GM19372 (cell line): ENCODE data around the gene SWT1.
"Not testable (repeated sequence)": the region's sequence is repeated elsewhere in the genome, so short reads cannot be mapped to it uniquely, and the experiment has no call there.

Experiments
- ATAC-seq: cut with Tn5 transposase; IDR thresholded peaks from one replicate; pipeline ENCODE4 v1.9.1; 2021; ENCODE audit warnings: mild to moderate bottlenecking, low read depth, moderate library complexity; ENCODE audit not compliant: unreplicated experiment

SWT1 gene

DNA sequence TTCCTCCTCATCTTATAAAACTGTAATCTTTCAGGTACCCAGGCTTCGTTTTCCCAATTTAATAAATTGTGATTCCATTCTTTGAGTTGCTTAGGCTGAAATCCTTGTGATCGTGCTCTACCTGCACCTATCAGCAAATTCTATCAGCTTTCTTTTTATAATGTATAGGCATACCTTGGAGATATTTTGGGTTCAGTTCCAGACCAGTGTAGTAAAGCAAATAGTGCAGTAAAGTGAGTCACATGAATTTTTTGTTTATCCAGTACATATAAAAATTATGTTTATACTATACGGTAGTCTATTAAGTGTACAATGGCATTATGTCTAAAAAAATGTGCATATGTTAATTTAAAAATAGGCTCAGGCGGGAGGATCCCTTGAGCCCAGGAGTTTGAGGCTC is 5.5 kb downstream of the SWT1 start:
- ATAC-seq: no peak

DNA sequence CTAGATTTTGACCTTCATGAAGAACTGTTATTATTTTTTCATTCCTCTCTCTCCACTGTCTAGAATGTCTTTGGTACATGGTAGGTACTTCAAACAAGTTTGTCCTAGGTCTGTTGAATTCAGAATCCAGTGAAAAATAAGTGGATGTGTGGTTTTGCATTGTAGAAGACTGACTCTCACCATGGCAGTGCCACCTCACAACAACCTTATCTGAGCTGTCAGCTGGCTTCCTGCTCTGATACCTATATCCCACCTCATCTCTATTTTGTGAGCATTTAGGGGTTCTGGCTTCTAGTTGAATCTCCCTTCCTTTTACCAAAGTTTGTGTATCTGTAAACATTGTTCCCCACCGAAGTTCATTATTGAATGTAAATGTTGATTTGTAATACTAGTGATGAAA is 9.1 kb downstream of the SWT1 start:
- no peak for ATAC-seq

DNA sequence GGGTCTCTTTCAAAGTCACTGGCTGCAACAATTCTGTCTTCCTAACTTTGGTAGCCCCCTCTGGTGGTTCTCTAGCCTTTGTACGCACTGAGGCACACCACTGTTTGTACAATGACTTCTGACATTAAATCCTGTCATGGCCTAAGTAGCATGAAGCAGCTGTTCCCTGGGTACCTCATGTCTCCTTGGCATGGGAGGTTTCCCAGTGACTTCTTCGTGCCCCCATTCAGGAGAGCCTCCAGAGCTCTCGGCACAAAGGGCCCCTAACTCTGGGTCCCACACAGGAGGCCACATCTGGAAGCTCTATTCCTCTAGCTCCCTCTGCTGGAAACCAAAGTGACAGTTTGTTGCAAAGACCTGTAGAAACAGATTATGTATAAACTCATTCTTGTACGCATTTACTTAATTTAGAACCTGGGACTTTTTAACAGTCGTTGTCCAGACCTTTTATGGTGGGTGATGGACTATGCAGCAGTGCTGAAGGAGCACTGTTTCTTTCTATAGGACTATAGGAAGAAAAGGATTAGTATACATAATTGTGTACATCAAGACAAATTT is 13.4 kb downstream of the SWT1 start:
- ATAC-seq: peak; percentile 92

DNA sequence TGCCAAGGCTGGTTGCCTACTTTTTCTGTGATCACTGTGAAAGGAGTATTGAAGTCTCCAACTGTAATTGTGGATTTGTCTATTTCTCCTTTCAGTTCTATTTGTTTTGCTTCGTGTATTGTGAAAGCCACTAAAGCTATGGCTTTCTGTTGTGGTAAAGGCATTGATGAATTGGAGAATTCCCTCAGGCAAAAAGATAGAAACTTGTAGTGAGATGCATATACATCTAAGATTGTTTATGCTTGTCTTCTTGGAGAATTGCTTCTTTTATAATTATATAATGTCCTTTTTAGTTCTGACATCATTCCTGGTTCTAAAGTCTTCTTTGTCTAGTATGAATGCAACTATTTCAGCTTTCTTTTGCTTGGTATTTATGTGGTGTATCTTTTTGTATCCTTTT is 36.8 kb downstream of the SWT1 start:
- no peak for ATAC-seq

DNA sequence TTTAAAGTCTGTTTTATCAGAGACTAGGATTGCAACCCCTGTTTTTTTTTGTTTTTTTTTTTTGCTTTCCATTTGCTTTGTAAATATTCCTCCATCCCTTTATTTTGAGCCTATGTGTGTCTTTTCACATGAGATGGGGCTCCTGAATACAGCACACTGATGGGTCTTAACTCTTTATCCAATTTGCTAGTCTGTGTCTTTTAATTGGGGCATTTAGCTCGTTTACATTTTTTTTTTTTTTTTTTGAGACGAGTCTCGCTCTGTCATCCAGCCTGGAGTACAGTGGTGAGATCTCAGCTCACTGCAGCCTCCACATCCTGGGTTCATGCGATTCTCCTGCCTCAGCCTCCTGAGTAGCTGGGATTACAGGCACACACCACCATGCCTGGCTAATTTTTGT is 41.7 kb downstream of the SWT1 start:
- not testable (repeated sequence) for ATAC-seq

DNA sequence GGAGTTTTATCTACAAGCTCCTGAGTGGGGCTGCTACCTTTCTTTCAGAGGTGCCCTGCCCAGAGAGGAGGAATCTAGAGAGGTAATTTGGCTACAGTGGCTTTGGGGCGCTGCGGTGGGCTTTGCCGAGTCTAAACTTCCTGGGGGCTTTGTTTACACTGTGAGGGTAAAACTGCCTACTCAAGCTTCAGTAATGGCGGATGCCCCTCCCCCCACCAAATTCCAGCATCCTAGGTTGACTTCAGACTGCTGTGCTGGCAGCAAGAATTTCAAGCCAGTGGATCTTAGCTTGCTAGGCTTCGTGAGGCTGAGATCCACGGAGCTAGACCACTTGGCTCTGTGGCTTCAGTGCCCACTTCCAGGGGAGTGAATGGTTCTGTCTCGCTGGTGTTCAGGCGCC is 43.9 kb downstream of the SWT1 start:
- no peak for ATAC-seq

DNA sequence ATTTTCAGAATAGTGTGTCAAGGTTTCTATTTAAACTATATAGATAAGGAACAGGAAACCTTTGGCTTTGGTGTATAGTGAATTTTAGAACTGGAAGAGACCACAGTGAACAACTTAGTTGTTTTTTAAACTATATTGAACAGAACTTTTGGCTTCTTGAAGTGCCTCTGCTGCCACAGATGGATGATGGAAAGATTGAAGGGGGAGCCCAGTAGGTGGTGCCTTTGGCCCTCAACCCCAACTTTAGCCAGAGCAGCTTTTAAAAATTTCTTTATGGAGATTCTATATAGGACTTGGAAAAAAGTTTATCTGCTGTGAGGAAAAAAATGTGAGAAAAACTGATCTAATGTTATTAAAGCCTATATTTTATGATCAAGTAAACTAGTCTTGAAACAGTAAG is 50.2 kb downstream of the SWT1 start:
- no peak for ATAC-seq

DNA sequence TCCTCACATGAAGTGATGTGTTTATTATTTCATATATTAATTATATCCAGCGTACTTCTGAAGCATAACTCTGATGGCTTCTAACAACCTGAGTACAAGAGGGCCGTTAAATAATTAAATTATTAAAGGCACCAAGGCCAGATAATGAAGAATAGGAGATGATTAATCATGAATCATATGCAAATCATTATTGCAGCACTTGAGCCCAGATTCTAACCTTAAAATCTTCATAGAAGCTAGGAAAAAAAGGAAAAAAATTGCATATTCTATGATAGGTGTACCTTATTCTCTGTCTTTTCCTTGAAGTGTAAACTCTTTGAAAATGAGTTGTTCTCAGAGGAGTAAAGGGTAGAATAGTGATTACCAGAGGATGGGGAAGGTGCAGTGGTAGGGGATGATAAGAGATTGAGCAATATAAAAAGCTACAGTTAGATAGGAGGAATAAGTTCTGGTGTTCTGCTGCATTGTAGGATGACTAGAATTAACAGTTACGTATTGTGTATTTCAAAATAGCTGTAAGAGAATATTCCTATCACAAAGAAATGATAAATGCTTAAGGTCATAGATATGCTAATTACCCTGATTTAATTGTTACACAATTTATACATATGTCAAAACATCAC is 51.1 kb downstream of the SWT1 start:
- no peak for ATAC-seq

DNA sequence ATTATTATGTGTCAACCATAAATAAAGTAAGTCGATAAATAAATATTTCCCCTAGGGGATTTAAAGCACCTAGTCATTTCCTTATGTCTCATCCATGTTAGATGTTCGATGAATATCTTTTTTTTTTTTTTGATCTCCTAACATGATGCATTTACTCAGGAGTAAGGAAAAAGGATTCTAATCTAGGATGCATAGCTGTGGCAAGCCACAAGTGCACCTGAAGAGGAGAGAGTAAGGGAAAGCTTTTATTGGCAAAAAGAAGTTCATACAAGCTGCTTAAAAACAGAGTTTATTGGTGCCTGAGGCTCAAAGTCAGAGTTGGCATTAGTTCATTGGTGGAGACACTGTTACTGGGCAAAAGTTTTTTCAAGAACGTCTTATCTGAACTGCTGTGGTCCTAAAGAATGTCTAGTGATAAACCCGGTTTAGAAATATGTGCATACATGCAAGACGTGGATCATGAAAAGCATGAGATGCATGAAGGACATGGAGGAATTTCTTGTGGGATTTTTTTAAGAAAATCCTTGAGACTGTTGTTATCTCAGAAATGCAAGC is 51.7 kb downstream of the SWT1 start:
- no peak for ATAC-seq

DNA sequence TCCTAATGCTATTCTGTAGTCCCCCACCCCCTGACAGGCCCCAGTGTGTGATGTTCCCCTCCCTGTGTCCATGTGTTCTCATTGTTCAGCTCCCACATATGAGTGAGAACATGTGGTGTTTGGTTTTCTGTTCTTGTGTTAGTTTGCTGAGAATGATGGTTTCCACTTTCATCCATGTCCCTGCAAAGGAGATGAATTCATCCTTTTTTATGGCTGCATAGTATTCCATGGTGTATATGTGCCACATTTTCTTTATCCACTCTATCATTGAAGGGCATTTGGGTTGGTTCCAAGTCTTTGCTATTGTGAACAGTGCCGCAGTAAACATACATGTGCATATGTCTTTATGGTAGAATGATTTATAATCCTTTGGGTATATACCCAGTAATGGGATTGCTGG is 52.4 kb downstream of the SWT1 start:
- ATAC-seq: not testable (repeated sequence)

DNA sequence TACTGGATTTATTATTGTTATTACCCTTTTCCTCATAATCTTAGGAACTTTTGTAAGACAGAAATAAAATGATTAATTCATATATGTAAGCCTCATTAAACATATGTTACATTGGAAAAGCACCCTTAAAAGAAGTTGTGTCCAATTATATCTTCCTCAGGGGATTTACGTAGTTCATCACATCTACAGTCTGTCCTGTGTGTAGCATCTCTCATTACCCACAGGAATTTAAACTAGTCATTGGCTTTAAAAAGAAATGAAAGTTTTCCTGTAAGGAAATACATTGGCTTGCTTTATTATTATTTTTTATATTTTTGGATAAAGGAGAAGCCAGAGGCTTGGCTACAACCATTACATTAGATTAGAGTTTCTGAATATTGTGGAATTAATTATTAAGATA is 56.1 kb downstream of the SWT1 start:
- no peak for ATAC-seq

DNA sequence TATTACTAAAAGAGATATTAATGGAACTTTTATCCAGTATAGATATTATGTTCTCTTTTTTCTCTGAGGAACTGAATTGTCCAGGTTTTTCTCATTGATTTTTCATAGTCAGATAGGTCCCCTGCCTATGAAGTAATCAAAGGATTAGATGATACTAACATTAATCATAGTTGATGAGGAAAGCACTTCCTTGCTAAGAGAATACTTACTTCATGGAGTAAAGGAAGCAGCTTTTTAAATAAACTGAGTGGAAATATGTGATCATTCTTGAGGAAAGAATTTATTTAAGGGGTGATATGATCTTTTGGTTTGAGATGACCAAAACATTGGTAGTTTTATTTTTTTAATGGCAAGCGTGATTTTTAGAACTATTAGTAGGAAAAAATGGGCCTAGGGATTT is 58.9 kb downstream of the SWT1 start:
- ATAC-seq: no peak

DNA sequence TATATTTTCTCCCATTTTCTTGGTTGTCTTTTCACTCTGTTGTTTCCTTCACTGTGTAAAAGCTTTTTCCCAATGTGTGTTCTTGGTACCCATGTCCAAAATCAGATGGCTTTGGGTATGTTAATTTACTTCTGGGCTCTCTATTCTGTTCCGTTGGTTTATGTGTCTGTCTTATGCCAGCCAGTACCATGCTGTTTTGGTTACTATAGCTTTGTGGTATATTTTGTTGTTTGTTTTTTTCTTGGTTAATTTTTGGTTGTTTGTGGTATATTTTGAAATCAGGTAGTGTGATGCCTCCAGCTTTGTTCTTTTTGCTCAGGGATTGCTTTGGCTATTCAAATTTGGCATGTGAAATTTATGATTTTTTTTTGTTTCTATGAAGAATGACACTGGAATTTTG is 67.2 kb downstream of the SWT1 start:
- no peak for ATAC-seq

DNA sequence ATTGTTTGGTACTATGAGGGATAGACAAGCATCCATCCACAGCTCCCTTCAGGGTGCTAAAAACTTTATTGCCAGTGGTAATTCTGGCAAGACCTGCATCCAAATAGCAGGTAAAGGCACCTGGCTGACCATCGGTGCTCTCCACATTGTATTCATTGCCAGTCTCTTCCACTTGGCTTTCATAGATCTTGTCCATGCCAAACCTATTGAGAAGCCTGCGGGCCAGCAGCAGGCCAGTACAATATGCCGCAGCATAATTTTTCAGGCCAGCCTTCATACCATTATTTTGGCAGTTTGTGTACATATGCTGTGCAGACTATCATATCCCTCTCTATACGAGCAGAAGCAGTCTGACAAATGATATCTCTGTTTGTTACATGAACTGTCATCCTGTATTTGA is 70.2 kb downstream of the SWT1 start:
- no peak for ATAC-seq

DNA sequence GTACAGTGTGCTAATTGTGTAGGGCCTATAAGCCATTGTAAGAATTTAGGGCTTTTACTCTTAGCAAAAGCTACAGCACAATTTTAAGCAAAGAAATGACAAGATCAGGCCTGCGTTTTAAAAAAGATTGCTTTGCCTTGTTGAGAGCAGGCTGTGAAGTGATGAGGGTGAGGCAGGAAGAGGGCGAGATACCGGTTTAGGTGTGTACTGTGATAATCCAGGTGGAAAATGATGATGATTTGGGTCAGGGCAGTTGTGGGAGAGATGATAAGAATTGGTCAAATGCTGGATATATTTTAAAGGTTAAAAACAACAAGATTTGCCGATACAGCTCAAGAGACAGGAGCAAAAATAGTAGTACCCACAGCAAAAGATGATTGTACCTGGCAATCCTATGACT is 72.0 kb downstream of the SWT1 start:
- ATAC-seq: no peak

DNA sequence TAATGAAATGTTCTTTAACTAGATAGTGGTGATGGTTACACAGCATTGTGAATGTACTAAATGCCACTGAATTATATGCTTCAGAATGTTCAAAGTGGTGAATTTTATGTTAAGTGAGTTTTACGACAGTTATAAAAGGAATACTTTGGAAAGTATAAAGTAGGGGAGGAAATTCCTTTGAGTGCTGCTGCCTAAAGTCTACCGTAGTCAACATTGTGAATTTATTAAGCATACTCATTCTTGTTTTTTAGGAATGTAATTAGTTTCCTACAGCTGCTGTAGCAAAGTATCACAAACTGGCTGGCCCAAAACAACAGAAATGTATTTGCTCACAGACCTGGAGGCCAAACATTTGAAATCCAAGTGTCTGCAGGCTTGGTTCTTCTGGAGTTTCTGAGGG is 73.0 kb downstream of the SWT1 start:
- no peak for ATAC-seq

DNA sequence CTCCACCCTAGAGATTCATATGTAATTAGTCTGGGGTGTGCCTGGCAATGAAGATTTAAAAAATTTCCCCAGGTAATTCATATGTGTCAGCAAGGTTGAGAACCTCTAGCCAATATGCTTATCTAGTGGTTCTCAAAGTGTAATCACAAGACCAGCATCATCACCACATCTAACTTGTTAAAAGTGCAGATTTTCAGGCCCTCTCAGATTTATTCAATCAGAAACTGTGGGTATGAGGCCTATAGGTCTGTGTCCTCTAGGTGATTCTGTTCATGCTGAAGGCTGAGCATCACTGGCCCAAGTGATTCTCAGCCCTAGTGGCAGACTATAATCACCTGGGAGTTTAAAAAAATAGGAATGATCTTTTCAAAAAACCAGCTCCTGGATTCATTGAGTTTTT is 75.9 kb downstream of the SWT1 start:
- no peak for ATAC-seq

DNA sequence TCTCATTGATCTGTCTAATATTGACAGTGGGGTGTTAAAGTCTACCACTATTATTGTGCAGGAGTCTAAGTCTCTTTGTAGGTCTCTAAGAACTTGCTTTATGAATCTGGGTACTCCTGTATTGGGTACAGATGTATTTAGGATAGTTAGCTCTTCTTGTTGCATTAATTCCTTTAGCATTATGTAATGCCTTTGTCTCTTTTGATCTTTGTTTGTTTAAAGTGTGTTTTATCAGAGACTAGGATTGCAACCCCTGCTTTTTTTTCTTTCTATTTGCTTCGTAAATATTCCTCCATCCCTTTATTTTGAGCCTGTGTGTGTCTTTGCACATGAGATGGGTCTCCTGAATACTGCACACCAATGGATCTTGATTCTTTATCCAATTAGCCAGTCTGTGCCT is 77.2 kb downstream of the SWT1 start:
- ATAC-seq: not testable (repeated sequence)

DNA sequence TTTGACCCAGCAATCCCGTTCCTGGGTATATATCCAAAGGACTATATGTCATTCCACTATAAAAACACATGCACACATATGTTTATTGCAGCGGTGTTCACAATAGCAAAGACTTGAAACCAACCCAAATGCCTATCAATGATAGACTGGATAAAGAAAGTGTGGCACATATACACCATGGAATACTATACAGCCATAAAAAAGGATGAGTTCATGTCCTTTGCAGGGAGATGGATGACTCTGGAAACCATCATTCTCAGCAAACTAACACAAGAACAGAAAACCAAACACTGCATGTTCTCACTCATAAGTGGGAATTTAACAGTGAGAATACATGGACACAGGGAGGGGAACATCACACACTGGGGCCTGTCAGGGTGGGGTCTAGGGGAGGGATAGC is 80.2 kb downstream of the SWT1 start:
- ATAC-seq: not testable (repeated sequence)

DNA sequence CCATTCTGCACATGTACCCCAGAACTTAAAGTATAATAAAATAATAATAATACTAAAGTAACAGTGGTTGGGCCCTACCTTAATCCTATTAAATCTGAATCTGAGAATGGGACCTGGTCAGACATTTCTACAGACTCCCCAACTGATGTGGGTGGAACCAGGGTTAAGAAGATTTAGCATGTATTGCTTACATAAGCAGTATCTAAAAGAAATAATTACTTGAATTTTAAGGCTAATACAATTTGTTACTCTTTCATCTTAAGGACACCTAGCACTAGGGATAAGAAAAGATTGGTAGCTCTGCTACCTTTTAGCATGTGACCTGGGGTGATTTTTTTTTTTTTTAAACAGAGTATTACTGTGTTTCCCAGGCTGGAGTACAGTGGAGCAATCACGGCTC is 80.7 kb downstream of the SWT1 start:
- no peak for ATAC-seq

DNA sequence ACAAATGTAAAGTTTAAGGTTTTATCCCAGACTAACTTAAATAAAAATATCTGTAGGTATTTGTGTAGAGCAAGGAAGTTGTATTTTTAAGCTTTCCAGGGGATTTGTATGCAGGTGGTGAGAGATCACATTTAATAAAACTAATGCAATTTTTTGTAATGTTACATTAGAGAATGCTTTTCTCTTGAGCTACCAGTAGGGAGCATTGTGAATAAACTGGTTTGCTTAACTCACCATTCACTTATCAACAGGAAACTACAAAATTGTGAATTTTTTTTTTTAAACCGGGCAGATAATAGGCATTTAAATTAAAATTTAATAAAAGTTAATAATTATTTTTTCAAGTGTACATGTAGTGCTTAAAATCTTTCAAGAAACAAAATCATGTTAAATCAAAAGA is 81.5 kb downstream of the SWT1 start:
- ATAC-seq: no peak

DNA sequence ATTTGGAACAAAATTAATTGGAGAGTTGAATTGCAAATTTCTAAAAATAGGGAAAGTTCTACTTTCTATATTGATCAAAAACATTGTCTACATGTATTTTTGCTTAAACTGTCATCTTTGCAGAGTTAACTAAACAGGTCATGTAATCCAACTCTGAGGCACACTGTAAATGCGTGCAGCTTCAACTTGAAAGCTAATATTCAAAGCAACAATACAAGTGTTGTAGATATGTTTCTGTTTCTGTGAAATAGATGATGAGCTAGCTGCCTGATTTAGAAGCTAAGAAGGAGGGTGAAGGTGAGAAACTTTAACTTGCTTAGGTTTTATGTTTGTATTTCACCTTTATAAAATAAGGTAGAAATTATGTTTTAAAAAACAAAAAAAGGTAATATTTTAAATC is 82.9 kb downstream of the SWT1 start:
- no peak for ATAC-seq

DNA sequence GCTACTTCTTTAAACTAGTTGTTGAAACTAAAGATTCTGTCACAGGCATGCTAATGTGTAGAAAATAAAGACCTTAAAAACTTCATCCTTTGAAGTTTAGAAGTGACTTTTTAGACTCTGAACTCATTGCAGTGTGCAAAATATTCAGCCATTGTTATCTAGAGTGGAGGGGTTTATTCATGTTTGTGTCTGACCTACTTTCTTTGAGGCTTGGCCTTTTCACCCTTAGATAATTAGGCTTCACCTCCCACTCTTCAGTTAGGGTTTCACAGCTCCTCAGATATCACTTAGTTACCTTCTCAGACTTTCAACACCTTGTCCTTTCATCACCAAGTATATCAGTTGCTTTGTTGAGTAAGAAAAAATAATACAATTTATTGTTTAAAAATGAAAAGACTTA is 84.2 kb downstream of the SWT1 start:
- ATAC-seq: no peak
